ENCODE data around the gene RBMXL3.
"Not testable (repeated sequence)": the region's sequence is repeated elsewhere in the genome, so short reads cannot be mapped to it uniquely, and the experiment has no call there.

RBMXL3 gene

GRCh38 chrX:115189110-115189509, at the start of gene RBMXL3:
Gene RBMXL3 (plus strand): TSS chrX:115189410. CDS start chrX:115189442, 32 bp downstream.
- DNase-seq: no peak

- DNase-seq: no peak
These were observed 47.2 kb upstream of the RBMXL3 start for GRCh38 chrX:115142057-115142456.

- DNase-seq: no peak
These were observed 42.0 kb upstream of the RBMXL3 start for GRCh38 chrX:115147220-115147619.

GRCh38 chrX:115173181-115173580, 16.0 kb upstream of the RBMXL3 start:
- DNase-seq: no peak

GRCh38 chrX:115174548-115174947, 14.7 kb upstream of the RBMXL3 start:
- no peak for DNase-seq

- no peak for DNase-seq
These were observed 11.3 kb upstream of the RBMXL3 start for GRCh38 chrX:115177932-115178331.

- DNase-seq: no peak
These were observed 10.7 kb upstream of the RBMXL3 start for GRCh38 chrX:115178473-115178872.

- DNase-seq: no peak
These were observed 5.2 kb upstream of the RBMXL3 start for GRCh38 chrX:115183980-115184379.

- DNase-seq: no peak
These were observed 731 bp downstream of the RBMXL3 start for GRCh38 chrX:115189646-115190635.

GRCh38 chrX:115190636-115191489, 1.7 kb downstream of the RBMXL3 start:
- no peak for DNase-seq

- no peak for DNase-seq
These were observed 2.5 kb downstream of the RBMXL3 start for GRCh38 chrX:115191490-115192243.

GRCh38 chrX:115192244-115192700, 3.1 kb downstream of the RBMXL3 start:
- DNase-seq: no peak

GRCh38 chrX:115204040-115204439, 14.8 kb downstream of the RBMXL3 start:
- DNase-seq: no peak

- DNase-seq: not testable (repeated sequence)
These were observed 20.3 kb downstream of the RBMXL3 start for GRCh38 chrX:115209547-115209946.

GRCh38 chrX:115214151-115214550, 24.9 kb downstream of the RBMXL3 start:
- DNase-seq: no peak

- no peak for DNase-seq
These were observed 25.4 kb downstream of the RBMXL3 start for GRCh38 chrX:115214605-115215004.

- not testable (repeated sequence) for DNase-seq
These were observed 28.1 kb downstream of the RBMXL3 start for GRCh38 chrX:115217346-115217745.

GRCh38 chrX:115226929-115227328, 37.7 kb downstream of the RBMXL3 start:
- DNase-seq: no peak

GRCh38 chrX:115229337-115230003, 40.3 kb downstream of the RBMXL3 start:
- no peak for DNase-seq

GRCh38 chrX:115232933-115233496, 43.8 kb downstream of the RBMXL3 start:
- no peak for DNase-seq
